Skin epidermis (tissue), 12 donors: Measurements from ENCODE around the gene TPM1.
"Not testable (repeated sequence)": the region's sequence is repeated elsewhere in the genome, so short reads cannot be mapped to it uniquely, and the experiment has no call there.

Experiments used
- H3K27ac ChIP-seq, 21 experiments: fragments of 200-600 bp; sonication (generic) in 11 of 21; one replicate each; pipeline ENCODE4 v1.5.0; 2020; ENCODE audit warnings: mild to moderate bottlenecking in 3 of 21, inconsistent platforms in 2 of 21, moderate library complexity in 2 of 21
- H3K4me3 ChIP-seq, 7 experiments: fragments of 200-600 bp; sonication (generic) in 2 of 7; one replicate each; pipeline ENCODE4 v1.5.0; 2020; ENCODE audit warnings: inconsistent platforms in 2 of 7, mild to moderate bottlenecking in 2 of 7, moderate library complexity in 1 of 7

The TPM1 gene

GRCh38 chr15:63041974-63042876, at the start of gene TPM1:
TPM1 (plus strand) TSS chr15:63042747; CDS start chr15:63042830, 83 bp downstream.
- peak within 1 kb of the TSS in 20 of 21 experiments; percentile 52 to 91 (median 71) for H3K27ac ChIP-seq
- H3K4me3 ChIP-seq, result peak within 1 kb of the TSS; percentile 47 to 60 (median 54)

- Histone ChIP-seq H3K27ac (no peak overlapping the region), H3K4me3 (no peak overlapping the region)
These were observed 49.5 kb upstream of the TPM1 start for GRCh38 chr15:62993066-62993465.

- H3K4me3 ChIP-seq, H3K27ac ChIP-seq: not testable (repeated sequence)
These were observed 48.9 kb upstream of the TPM1 start for GRCh38 chr15:62993632-62994031.

GRCh38 chr15:62994439-62994838, 48.1 kb upstream of the TPM1 start:
- Histone ChIP-seq H3K4me3 (no peak overlapping the region), H3K27ac (no peak overlapping the region)

- H3K4me3 ChIP-seq, result no peak overlapping the region
These were observed 47.4 kb upstream of the TPM1 start for GRCh38 chr15:62994975-62995681.

GRCh38 chr15:62997441-62997840, 45.1 kb upstream of the TPM1 start:
- no peak overlapping the region for H3K4me3 ChIP-seq
- H3K27ac ChIP-seq, result no peak overlapping the region

More at GRCh38 chr15:62994975-62995681, 47.4 kb upstream of the TPM1 start:
- H3K27ac ChIP-seq, result no peak overlapping the region

- Histone ChIP-seq H3K27ac (no peak overlapping the region), H3K4me3 (no peak overlapping the region)
These were observed 44.2 kb upstream of the TPM1 start for GRCh38 chr15:62998262-62998890.

GRCh38 chr15:62999178-62999577, 43.4 kb upstream of the TPM1 start:
- H3K27ac ChIP-seq, result no peak overlapping the region
- H3K4me3 ChIP-seq, result no peak overlapping the region

- Histone ChIP-seq H3K4me3 (no peak overlapping the region), H3K27ac (no peak overlapping the region)
These were observed 42.5 kb upstream of the TPM1 start for GRCh38 chr15:62999923-63000561.

- Histone ChIP-seq H3K27ac (no peak overlapping the region), H3K4me3 (no peak overlapping the region)
These were observed 41.8 kb upstream of the TPM1 start for GRCh38 chr15:63000706-63001105.

- H3K27ac ChIP-seq, result no peak overlapping the region
- no peak overlapping the region for H3K4me3 ChIP-seq
These were observed 38.3 kb upstream of the TPM1 start for GRCh38 chr15:63004211-63004610.

GRCh38 chr15:63006032-63006878, 36.3 kb upstream of the TPM1 start:
- H3K4me3 ChIP-seq, result no peak overlapping the region
- no peak overlapping the region for H3K27ac ChIP-seq

GRCh38 chr15:63008333-63009049, 34.1 kb upstream of the TPM1 start:
- Histone ChIP-seq H3K4me3 (no peak overlapping the region), H3K27ac (no peak overlapping the region)

- H3K27ac ChIP-seq, result no peak overlapping the region
These were observed 32.2 kb upstream of the TPM1 start for GRCh38 chr15:63010386-63010785.

GRCh38 chr15:63010920-63011693, 31.4 kb upstream of the TPM1 start:
- Histone ChIP-seq H3K27ac (no peak overlapping the region), H3K4me3 (no peak overlapping the region)

More at GRCh38 chr15:63010386-63010785, 32.2 kb upstream of the TPM1 start:
- H3K4me3 ChIP-seq, result no peak overlapping the region

GRCh38 chr15:63012444-63012843, 30.1 kb upstream of the TPM1 start:
- no peak overlapping the region for H3K4me3 ChIP-seq
- no peak overlapping the region for H3K27ac ChIP-seq

- Histone ChIP-seq H3K4me3 (no peak overlapping the region), H3K27ac (peak overlapping the region in 3 of 21 experiments; percentile 8 to 38 (median 19))
These were observed 29.3 kb upstream of the TPM1 start for GRCh38 chr15:63013052-63013808.
